GM21381 (cell line): ENCODE measurements around the gene HESX1.

Source experiments
- ATAC-seq: cut with Tn5 transposase; IDR thresholded peaks from one replicate; pipeline ENCODE4 v1.9.1; 2021; ENCODE audit warnings: mild to moderate bottlenecking, moderate library complexity; ENCODE audit not compliant: unreplicated experiment

The HESX1 gene

GRCh38 chr3:57150113-57150581, 49.6 kb downstream of the HESX1 start:
- ATAC-seq, result no peak
